NCI-H526 (cell line): ENCODE measurements around the gene CAPN5.
A peak's percentile ranks its signal among the peaks of the same experiment; 100 is the strongest.
"Not testable (repeated sequence)": the region's sequence is repeated elsewhere in the genome, so short reads cannot be mapped to it uniquely, and the experiment has no call there.

Experiments
- DNase-seq, 2 experiments: peaks; one replicate each; lab custom pipeline; 2025; lab: John Stamatoyannopoulos, UW

CAPN5 gene

DNA sequence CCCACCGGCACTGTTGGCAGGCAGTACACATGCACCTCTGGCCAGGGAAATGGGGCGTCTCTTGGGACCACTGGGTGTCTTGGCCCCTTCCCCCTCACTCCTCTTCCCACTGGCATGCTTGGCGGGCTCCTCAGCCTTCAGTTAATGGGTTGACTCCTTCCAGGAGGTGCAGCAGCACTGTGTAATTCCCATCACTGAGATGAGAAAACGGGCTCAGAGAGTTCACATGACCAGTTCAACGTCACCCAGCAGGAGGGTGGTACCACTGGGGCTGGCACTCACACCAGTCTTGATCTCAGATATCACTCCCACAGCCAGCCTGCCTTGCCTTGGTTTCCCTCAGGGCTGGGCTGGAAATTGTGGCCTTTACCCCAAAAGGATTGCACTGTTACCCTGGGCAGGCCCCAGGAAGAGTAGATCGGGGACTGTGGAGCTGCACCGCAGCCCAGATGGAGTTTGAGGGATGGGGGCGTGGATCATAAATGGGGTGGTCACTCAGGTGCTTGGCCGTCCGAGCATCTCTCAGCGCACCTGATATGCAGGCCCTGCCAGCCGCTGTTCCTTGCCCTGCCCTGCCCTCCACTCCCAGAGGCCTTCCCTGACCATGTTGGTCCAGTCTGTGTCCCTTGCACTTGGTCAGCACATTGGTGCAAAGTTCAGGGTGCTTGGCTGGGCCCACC, 16.9 kb downstream of the CAPN5 start:
- DNase-seq = no peak

DNA sequence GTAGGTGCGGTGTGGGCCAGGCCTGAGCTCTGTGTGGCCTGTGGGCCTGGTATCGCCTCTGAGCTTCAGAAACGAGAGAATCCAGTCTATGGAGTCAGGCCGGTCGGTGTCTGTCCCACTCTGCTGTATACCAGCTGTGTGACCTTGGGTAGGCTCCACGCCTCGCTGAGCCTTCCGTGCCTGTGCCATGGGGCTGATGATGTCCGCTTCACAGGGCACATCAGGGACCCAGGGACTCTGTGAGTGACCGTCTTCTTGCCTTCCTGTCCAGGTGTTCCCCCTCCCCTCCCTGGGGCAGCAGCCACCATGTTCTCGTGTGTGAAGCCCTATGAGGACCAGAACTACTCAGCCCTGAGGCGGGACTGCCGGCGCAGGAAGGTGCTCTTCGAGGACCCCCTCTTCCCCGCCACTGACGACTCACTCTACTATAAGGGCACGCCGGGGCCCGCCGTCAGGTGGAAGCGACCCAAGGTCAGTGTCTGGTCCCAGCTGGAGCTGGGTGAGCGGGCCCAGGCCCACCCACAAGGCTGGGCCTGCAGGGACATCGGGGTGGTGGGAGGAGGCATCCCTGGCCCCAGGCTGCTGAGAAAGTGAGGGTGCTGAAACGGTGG, 17.9 kb downstream of the CAPN5 start:
- no peak for DNase-seq

DNA sequence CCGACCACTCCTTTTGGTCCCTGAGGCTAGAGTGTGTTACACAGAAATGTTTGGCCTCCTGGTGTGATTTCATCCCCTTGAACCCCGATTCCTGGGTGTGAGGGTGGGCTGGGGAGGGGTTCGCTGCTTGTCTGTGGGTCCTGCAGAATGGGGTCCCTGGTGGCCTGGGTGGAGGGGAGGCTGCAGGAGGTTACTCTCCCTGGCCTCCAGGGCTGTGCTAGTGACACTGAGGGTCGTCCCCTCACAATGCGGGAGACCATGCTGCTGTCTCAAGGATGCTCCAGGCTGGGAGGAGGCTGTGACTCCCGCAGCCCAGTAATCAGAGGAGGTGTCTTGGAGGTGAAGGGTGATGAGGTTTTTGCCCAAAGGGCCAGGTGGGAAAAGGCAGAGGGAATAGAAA, 18.9 kb downstream of the CAPN5 start:
- DNase-seq = no peak

DNA sequence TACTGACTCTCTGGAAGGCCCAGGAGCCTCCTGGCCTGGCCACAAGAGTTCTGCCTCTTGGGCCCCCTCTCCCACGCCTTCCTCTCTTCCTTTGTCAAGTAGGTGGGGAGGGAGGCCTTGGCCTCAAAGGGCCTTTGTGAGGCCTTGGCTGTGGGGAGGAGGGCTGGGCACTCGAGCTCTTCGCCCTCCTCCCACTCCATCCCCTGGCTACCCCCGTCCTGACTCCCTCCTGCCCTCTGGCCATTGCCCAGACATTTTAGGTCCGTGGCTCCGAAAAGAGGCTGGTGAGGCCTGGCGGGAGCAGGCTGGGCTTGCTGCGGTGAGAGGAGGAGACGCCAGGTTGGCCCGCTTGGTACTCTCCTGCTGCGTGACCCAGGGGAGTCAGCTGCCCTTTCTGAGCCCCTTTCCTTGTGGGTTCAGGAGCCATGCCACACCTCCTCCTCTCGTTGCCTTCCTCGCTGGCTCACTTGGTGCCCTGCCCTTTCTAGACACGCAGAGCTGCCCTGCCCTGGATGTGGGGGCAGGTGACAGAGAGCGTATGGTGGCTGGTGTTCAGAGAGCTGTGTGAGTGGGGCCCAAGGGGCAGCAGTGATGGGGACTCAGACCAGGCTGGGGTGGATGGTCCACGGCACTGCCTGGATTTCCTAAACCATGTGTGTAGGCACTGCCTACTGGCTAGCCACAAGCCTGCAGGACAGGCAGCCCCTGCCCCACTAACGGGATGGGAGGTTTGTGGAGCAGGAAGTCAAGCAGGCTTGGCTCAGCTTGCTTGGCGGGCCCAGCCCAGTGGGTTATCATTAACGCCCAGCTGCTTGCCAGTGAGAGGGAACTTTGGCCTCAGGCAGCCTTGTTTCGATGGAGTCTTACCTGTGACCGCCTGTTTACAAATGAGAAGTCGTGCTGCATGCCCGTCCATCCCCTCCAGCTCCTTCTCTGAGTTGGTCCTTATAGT, 20.0 kb downstream of the CAPN5 start:
- DNase-seq = peak in 1 of 2 experiments; percentile 22

DNA sequence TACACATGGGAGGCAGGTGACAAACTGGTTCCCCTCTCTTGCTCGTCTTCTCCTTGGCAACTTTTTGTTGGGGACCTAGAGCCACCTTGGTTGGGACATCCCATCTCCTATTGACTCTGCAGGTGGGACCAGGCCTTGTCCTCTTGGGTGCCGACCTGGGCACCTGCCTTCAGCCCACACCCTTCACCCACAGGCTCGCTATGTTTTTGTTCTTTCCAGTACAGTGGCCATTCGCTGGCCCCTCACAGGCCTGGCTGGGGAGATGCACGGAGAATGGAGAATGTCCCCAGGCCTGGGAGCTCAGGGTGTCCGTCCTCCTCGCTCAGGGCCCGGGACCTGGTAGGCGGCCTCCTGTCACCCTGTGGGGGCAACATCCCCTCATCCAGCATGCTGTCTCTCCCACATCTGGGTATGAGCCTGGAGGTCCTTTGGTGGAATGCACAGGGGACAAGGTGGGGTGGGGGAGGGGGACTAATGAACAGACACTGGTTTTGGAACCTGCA, 21.0 kb downstream of the CAPN5 start:
- DNase-seq = no peak

DNA sequence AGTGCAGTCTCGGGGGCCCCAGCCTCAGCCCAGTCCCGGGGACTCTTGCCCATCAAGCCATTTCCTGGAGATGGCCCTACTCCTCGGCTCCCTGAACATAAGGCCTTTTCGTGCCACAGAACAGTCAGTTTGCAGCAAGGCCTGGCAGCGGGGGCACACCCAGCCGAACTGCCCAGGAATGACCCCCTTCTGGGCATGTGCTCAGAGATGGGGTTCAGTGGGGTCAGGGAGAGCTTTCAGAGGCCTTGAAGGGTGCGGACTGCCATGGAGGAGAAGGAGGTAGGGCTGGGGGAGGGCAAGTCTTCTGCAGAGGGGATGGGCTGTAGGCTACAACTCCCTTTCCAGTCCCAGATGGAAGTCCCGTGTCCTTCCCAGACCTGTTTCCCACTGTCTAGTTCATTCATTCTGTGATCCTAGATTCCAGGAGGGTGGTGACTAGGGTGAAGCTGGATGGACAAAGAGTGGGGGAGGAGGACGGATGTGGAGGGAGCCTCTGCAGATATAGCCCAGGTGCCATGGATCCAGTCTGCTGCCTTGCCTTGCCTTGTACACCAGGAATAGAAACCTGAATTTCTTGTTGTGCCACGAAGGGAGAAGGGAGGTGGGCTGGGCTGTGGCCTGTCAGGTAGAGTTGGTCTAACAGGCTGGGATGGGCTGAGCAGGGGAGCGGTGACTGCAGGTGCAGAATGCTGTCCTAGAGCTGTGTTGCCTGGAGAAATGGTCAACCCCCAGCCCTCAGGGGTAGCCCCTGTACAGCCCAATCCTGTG, 21.6 kb downstream of the CAPN5 start:
- DNase-seq = peak; percentile 67 to 83

DNA sequence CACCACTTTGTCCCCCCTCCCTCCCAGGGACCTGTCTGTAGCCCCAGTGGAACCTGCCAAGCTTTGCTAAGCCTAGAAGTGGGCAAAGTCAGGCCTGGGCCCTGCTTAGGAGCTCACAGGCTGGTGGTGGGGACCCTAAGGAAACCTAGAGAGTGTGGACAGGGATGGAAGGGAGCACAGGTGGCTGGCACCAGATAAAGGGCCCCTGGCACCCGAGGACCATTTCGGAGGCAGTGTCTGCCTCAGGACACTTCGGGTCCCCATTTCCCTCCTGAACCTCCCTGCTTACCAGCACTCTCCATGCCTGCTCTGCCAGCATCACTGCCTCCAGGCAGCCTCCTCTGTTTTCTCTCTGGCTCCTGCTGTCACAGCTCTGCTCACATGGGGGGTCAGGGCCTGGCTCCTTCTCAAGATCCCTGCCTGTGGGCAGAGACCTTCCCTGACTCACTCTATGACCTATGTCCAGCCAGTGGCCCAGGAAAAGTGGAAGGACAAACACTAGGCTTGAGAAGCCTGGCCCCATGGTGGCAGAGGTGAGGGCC, 22.3 kb downstream of the CAPN5 start:
- DNase-seq = no peak

DNA sequence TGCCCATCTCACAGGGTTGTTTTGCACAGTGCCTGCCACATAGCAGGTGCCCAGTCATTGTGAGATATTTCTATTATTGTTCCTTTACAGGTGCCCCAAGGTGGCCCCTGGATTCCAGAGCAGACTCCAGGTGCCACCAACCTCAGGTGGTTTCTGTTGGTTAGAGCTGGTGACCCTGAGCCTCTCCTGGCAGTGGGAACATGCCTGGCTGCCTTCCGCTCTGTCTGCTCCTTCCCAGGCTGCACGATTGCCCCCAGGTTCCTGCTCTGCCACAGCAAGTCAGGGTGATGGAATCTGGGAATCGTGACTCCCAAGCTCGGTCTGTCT, 23.2 kb downstream of the CAPN5 start:
- DNase-seq = no peak

DNA sequence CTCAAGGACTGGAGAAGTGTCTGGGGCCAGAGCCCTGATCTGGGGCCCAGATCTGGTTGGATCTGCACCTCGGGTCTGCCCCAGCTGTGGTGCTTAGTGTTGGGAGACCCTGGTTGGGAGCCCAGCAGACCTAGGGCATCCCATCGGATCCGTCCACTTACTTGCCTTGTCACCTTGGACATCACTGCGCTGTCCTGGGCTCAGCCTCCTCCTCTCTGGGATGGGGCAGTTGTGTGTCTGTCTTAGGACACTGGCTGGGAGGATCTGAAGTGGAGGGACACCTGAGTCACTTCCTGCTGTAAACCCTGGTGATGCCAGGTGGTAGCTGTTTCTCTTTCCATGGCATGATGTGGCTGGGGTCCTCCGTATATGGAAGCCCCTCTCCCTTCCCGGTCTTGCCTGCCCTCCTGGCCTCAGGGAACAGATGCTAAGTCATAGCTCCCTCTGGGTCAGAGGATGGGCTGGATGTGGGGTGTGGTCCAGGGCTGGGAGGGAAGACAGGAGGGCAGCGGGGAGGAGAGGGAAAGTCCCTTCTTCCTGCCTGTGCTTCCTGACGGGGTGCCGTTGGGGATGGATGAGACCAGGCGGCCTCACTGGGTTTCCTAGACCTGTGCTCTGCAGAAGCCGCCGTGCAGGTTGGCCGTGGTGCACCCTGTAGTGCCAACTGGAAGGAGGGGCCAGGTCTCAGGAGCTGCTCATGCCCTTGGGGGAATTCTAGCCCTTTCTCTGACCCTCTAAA, 23.8 kb downstream of the CAPN5 start:
- no peak for DNase-seq

DNA sequence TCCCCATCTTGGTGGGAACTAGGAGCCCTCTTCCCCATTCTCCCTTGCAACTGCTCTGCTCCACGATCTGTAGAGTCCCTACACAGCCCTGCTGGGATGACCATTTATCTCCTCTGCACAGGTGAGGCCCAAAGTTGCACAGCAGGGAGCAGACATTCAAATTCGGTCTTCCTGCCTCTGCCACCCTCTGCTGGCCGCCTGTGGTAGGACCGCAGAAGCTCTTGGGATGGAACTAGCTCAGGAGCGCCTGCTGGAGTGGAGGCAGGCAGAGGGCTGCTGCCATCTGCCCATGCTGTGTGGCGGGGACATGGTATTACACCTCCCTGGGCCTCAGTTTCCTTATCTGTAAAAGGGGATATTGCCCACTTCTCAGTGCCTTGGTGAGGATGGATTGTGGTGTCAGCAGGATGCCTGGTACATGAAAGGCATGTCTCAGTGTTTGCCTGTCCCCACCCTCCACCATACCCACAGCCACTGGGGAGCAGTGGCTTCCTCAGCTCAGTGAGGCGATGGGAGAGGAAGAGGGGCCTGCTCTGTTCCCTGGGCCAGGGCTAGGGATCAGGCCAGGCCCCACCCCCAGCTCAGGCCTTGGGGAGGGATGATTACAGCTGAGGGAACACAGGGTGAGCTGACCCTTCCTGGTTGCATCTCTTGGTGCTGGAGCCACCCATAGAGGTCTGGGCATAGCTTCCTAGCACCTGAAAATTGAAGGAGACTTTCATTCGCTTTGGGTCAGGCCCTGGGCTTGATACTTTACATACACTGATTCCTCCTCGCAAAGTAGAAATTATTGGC, 24.6 kb downstream of the CAPN5 start:
- DNase-seq = peak; percentile 55 to 91

DNA sequence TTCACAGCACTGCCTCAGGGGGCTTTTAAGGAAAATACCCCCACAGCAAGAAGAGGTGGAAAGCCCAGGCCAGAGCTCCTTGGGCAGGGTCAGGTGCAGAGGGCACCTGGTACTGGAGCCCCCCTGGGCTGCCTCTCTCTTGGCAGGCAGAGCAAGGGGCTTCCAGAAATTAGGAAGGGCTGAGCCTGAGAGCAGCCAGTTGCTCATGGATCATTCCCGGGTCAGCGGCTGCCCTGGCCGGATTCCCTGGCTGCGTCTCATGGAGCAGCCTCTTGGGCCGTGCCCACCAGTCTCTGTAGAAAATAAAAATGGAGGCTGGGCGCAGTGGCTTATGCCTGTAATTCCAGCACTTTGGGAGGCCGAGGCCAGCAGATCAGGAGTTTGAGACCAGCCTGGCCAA, 25.6 kb downstream of the CAPN5 start:
- DNase-seq = no peak

DNA sequence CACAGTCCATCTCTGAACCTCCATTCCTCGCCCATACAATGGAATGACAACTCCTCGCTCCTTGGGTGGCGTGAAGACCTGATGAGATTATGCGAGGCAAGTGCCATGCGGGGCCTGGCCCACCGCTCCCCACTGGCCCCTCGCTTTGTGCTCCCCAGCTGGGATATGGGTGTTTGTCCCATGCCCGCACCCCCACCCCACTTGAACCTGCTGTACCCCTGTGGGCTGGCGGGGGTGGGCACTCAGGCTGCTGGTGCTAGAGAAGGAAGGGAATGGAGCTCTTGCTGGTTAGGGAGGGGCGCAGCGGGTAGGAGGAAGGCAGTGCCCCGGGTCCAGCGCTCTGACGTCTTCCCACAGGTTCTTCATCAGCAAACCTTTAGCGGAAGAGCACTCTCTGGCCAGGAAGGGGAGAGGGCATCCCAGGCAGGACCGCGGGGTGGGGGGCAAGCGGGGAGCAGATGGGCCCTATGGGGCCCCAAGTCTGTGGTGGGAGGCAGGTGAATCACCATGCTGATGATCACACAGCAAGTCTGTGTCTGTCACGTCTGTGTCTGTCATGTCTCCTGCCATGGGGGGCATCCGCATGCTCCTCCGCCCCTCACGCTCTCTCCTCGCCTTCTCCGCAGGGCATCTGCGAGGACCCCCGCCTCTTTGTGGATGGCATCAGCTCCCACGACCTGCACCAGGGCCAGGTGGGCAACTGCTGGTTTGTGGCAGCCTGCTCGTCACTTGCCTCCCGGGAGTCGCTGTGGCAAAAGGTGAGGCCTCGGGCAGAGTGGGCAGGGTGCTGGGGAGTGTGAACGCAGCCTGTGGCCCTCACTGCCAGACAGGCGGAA, 26.5 kb downstream of the CAPN5 start:
- no peak for DNase-seq

DNA sequence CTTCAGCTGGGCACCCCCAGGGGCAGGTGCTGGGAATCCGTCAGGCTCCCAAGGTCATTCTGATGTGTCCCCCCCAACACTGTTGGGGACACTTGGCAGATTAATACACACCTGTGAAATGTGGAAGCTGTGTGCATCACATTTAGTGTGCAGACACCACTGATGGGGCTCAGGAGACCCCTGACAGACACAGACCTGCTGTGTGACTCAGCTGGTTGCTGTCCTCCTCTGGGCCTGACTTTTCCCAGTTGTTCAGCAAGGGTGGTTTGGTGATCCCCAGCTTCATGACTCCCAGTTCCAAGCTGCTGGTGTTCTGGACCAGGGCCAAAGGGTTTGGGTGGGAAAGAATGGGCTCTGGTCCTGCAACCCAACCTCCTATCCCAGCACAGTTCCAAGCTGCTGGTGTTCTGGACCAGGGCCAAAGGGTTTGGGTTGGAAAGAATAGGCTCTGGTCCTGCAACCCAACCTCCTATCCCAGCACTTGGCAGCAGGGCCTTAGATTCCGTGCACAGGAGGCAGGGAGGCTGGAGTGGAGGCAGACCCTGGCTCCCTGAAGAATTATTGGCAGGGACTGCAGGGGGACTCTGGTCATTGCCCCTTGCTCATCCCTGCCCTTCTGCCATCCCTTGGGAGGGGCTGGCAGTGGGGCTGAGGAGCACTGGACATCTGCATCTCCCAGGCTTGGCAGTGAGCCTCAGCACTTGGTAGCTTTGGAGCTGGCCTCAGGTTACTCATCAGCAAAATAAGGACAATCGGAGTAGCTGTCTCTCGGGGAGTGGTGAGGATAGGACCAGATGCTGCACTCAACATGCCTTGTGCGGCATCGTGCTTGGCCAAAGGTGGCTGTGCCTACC, 27.4 kb downstream of the CAPN5 start:
- no peak for DNase-seq

DNA sequence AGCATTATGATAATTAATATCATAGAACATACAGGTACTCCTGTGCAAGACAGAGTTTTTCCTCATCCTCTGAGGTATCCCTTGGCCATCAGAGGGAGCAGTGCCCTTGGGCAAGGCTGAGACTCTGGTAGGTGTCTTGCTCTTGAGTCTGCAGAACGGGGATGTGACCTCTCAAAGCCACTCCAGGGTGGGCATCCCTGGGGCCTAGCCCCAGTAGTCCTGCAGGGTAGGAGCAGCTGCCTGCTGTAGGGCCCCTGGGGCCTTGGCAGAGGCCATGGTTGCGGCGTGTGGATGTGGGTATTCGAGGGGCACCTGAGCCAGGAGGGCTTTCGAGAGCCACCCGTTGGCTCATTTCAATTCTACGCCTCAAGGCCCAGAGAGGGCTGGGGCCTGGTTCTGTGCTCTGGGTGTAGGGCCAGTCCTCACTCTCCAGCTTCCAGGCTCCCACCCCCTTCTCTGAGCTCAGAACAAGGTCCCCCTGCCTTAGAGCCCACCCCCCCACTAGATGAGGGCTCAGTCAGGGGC, 28.1 kb downstream of the CAPN5 start:
- no peak for DNase-seq

DNA sequence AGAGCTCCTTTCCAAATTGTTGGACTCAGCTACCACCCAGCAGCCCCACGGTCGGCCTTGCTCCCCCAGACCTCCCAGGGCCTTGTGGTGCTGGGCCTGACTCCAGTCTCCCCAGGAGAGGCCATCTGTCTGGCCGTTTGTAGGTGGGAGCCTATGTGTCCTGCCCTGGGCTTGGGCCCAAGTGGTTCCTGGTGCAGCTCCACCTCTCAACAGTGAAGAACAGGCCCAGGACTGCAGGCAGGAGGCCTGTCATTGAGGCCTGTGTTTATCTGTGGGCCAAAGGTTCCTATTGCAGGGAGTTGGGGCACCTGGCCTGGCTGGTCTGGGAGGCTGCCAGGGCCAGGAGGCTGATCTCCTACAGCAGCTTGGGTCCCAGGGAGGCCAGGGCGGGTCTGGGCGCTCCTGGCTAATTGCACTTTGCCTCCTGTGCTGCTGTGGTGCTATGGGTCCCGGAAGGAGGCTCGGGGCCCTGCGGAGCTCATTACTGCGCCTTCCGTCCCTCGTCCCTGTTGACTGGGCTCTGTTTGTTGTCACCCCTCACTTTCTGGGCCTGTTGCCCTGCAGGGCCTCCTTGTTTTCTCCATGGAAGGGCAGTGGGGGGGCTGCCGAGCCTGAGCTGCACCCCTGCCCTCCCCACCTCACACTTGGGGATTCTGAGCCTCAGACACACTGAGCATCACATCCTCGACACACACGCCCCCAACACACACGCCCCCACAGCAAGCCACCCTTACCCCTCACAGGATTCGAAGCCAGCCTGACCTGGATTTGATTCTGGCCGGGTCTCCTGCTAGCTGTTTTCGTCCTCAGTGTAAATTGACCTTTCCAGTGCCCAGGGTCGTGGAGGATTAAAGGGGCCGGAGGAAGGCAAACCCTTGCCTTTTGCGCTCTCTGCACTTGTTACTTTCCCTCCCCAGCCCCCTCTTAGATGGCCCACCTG, 29.1 kb downstream of the CAPN5 start:
- DNase-seq = no peak

DNA sequence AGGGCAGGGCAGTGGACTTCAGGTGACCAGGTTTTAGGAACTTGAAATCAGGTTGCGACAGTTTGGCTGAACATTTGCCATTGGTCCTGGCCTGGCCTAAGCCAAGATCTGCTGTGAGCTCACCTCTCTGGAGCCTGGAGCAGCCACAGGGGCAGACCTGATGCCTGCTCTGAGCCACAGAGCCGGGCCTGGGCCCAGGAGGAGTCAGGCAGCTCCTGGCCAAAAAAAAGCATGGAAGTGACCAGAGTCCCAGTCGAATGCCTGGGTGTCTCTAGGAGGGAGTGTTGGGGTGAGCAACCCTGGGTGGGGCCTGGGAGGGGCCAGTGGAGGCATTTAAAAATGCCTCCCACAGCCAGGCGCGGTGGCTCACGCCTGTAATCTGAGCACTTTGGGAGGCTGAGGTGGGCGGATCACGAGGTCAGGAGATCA, 29.8 kb downstream of the CAPN5 start:
- no peak for DNase-seq

DNA sequence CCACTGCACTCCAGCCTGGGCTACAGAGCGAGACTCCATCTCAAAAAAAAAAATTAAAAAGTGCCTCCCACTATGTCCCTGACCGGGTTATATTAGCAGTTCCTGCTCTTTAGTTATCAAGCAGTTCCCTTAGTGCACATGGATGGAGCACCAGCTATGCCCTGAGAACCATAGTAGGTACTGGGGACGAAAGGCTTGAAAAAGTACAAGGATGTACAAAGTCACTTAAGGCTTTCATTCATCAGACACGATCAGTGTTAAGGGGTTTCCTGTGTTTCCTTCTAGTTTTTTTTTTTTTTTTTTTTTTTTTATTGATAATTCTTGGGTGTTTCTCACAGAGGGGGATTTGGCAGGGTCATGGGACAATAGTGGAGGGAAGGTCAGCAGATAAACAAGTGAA, 30.4 kb downstream of the CAPN5 start:
- DNase-seq = not testable (repeated sequence)
